SK-N-SH treated with all-trans-retinoic acid at 6 μM for 48 hours (cell line): Measurements from ENCODE around the gene CCDC154.

Source experiments
- ARNTL ChIP-seq: fragments of 450-650 bp; formaldehyde crosslinking; IDR thresholded peaks from 2 replicates; pipeline ENCODE4 v1.5.0; 2020; ENCODE audit warnings: low read depth, mild to moderate bottlenecking, moderate library complexity, borderline replicate concordance
- PATZ1 ChIP-seq: fragments of 250-450 bp; sonication (Bioruptor Pico); IDR thresholded peaks from 2 replicates; pipeline ENCODE4 v1.8.0; 2020; ENCODE audit warnings: mild to moderate bottlenecking, moderate library complexity, borderline replicate concordance
- PPARA ChIP-seq: fragments of 250-450 bp; sonication (Bioruptor Pico); IDR thresholded peaks from 2 replicates; pipeline ENCODE4 v1.5.0; 2020; ENCODE audit warnings: mild to moderate bottlenecking, borderline replicate concordance
- RARB ChIP-seq: fragments of 250-450 bp; sonication (Bioruptor Pico); IDR thresholded peaks from 2 replicates; pipeline ENCODE4 v1.8.0; 2021; ENCODE audit warnings: mild to moderate bottlenecking, moderate library complexity
- TCF4 ChIP-seq: fragments of 250-450 bp; sonication (Bioruptor Pico); IDR thresholded peaks from 2 replicates; pipeline ENCODE4 v1.8.0; 2021; ENCODE audit warnings: mild to moderate bottlenecking, moderate library complexity, borderline replicate concordance
- TOX ChIP-seq: fragments of 250-450 bp; sonication (Bioruptor Pico); IDR thresholded peaks from 2 replicates; pipeline ENCODE4 v1.8.0; 2021; ENCODE audit warnings: mild to moderate bottlenecking, moderate library complexity, borderline replicate concordance
- TF ChIP-seq, protein P1 (sequence below): fragments of 250-450 bp; sonication (Bioruptor Pico); IDR thresholded peaks from 2 replicates; pipeline ENCODE4 v1.5.1; 2021; ENCODE audit warnings: mild to moderate bottlenecking, moderate library complexity

DNA sequence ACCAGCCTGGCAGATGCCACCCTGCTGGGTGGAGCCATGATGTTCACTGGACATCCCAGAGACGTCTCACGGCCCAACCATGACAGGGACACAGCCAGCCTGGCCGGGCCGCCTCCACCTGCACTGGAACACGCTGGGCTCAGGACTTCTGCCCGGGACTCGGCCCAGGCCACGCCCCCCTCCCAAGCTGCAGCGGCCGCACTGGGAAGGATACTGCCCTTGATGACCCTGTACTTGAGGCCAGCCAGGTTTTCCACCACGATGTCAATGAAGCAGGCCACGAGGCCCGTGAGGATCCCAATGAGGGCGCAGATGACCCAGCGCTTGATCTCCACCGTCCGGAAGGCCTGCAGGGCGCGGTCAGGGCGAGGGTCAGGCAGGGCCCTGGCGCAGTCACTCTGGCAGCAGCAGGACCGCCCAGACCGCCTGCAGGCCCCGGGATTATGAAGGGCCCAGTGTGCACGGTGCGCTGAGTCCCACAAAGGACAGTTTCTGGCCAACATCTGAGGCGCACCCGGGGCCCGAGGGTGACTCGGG, 16.3 kb upstream of the CCDC154 start:
- TF ChIP-seq TOX (no peak), PATZ1 (CRISPR knock-in tag) (no peak), RARB (CRISPR knock-in tag) (no peak), PPARA (no peak), ARNTL (no peak), TCF4 (CRISPR knock-in tag) (no peak)
- TF ChIP-seq, protein P1, sequence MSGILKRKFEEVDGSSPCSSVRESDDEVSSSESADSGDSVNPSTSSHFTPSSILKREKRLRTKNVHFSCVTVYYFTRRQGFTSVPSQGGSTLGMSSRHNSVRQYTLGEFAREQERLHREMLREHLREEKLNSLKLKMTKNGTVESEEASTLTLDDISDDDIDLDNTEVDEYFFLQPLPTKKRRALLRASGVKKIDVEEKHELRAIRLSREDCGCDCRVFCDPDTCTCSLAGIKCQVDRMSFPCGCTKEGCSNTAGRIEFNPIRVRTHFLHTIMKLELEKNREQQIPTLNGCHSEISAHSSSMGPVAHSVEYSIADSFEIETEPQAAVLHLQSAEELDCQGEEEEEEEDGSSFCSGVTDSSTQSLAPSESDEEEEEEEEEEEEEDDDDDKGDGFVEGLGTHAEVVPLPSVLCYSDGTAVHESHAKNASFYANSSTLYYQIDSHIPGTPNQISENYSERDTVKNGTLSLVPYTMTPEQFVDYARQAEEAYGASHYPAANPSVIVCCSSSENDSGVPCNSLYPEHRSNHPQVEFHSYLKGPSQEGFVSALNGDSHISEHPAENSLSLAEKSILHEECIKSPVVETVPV (CRISPR knock-in tag): no peak
